Pancreas (tissue), 10 donors: ENCODE measurements around the gene ANTKMT. TPM values are rescaled to one million over a fixed set of nuclear protein-coding genes. Genes with fewer than 3 reads are reported as not detected.
A peak's percentile ranks its signal among the peaks of the same experiment; 100 is the strongest.
"Not testable (repeated sequence)": the region's sequence is repeated elsewhere in the genome, so short reads cannot be mapped to it uniquely, and the experiment has no call there.

ENCODE experiments used
- ATAC-seq, 4 donors: fragments of 200-7000 bp; cut with Tn5 transposase; one replicate each; pipeline versions ENCODE4 v1.8.0 to v1.9.1; 2020; ENCODE audit warnings: mild to moderate bottlenecking in 4 of 4, moderate library complexity in 4 of 4
- DNase-seq, 6 donors: peaks; one replicate each; pipeline ENCODE4 v3.0.0-alpha.2; 2020
- FAIRE-seq: peaks from 2 replicates; lab custom pipeline; 2012; peaks lifted over from hg19 to GRCh38; lab: Jason Lieb, UNC
- H3K27ac ChIP-seq, 4 donors: fragments of 200-600 bp; sonication (generic); 1 replicate in 3 of 4; 2 replicates in 1 of 4; pipeline versions ENCODE4 v1.5.0 to v1.8.0; 2020
- H3K27me3 ChIP-seq, 4 donors: fragments of 200-600 bp; one replicate each; pipeline ENCODE4 v1.8.0; 2021
- H3K36me3 ChIP-seq, 3 donors: fragments of 200-600 bp; sonication (generic) in 1 of 3; one replicate each; pipeline versions ENCODE4 v1.5.0 to v1.8.0; 2020 to 2021
- H3K4me1 ChIP-seq, 3 donors: fragments of 200-600 bp; one replicate each; pipeline ENCODE4 v1.8.0; 2021
- H3K4me3 ChIP-seq, 4 donors: fragments of 200-600 bp; sonication (generic) in 2 of 4; one replicate each; pipeline versions ENCODE4 v1.5.0 to v1.8.0; 2020 to 2021
- H3K9me3 ChIP-seq, 4 donors: fragments of 200-600 bp; one replicate each; pipeline ENCODE4 v1.8.0; 2021
- WGBS, 2 donors: extraction: QIAGEN DNeasy Blood & Tissue Kit; methylation state at CpG; one replicate each; pipeline ENCODE4 v1.1.7; 2013; 5-methylcytosine and 5-hydroxymethylcytosine counted together
- intact Hi-C, 3 donors: fragments of 100-400 bp; cut with DNase I; formaldehyde crosslinking; loops; one replicate each; pipeline versions ENCODE4 v1.11.1 to v1.14.2; 2022
- polyA plus RNA-seq, 2 donors: library from polyadenylated mRNA; stranded (reverse); fragments of 200-250 nt; gene quantifications; one replicate each; pipeline ENCODE4 v1.2.3, GENCODE V29; 2013
- total RNA-seq, 6 donors: library from RNA; stranded (reverse); fragmentation: NEBNext Ultra II Directional in 4 of 6; extraction: Animal tissue kit (Norgen Biotek cat#: 25700) in 4 of 6; gene quantifications; one replicate each; pipeline versions ENCODE4 v1.2.1 to v1.2.4, GENCODE V29; 2021 to 2023
- TF ChIP-seq, protein P1 (sequence below), 4 donors: fragments of 200-600 bp; sonication (generic) in 3 of 4; IDR thresholded peaks; one replicate each; pipeline versions ENCODE4 v1.5.0 to v1.8.0; 2021; ENCODE audit warnings: antibody characterized with exemption in 4 of 4
- donor health status: healthy with polysubstance abuse.
- donor health status: DM: no; HTN: no; CAD: no; lungs with moderate emphysema.
- donor health status: DM: no; HTN: no; CAD: no.
- donor health status: control.
- donor health status: control.
- donor health status: Bipolar disorder and iron deficiency.
- donor health status: DM: yes; HTN: yes; CAD: no.
- donor health status: DM: no; HTN: no; CAD: no.
- donor health status: DM: no; HTN: no; CAD: no.
- donor health status: DM: yes; HTN: yes; CAD: no.

ANTKMT gene
- total and polyA plus RNA-seq, 8 donors: 12.2 to 41.7 (median 22.1) TPM

DNA sequence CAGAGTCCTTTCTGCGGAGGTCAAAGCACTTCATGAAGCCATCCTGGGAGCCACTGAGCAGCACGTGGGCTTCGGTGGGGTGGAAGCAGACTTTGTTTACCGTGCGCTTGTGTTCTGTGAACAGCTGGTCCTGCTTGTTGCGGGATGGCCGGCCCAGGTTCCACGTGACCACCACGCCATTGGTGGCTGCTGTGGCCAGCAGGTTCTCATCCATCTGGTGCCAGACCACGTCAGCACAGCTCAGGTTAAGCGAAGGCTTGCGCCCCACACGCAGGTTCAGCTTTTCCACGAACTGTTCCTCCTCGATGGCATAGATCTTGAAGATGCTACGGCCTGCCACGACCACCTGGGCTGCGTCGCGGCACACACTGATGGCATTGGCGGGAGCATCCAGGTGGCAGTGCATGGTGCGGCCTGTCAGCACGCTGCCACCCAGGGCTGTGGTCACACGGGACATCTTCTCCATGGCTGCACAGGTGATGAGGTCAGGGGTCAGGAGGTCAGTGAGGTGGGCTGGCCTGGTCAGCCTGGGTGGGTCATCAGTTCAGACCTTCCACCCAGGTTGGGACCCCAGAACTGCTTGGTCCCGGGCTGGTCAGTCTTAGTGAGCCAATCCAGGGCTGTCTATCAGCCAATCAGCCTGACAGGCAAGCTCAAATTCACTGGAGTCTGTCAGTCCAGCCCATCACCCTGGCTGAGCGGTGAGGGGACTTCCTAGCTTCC is 31.6 kb upstream of the ANTKMT start:
- Histone ChIP-seq H3K4me3 (peak overlapping the region; percentile 56 to 95 (median 66)), H3K27ac (peak overlapping the region in 2 of 4 donors; percentile 44 to 51), H3K27me3 (no peaks in the 10 kb centered on the region), H3K4me1 (peaks cover 4 to 18% (median 17%) of the 10 kb centered on the region in 3 donors), H3K9me3 (no peaks in the 10 kb centered on the region), H3K36me3 (no peaks in the 10 kb centered on the region)
- TF ChIP-seq, protein P1, sequence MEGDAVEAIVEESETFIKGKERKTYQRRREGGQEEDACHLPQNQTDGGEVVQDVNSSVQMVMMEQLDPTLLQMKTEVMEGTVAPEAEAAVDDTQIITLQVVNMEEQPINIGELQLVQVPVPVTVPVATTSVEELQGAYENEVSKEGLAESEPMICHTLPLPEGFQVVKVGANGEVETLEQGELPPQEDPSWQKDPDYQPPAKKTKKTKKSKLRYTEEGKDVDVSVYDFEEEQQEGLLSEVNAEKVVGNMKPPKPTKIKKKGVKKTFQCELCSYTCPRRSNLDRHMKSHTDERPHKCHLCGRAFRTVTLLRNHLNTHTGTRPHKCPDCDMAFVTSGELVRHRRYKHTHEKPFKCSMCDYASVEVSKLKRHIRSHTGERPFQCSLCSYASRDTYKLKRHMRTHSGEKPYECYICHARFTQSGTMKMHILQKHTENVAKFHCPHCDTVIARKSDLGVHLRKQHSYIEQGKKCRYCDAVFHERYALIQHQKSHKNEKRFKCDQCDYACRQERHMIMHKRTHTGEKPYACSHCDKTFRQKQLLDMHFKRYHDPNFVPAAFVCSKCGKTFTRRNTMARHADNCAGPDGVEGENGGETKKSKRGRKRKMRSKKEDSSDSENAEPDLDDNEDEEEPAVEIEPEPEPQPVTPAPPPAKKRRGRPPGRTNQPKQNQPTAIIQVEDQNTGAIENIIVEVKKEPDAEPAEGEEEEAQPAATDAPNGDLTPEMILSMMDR (IDR thresholded peaks at IDR 0.05): no peak
- no peak for FAIRE-seq
- 68 to 70% methylated on average over 26 of the region's 26 CpGs for WGBS, 2 donors
- intact Hi-C loops: no loop called here
- no peak for DNase-seq
- no peak for ATAC-seq

DNA sequence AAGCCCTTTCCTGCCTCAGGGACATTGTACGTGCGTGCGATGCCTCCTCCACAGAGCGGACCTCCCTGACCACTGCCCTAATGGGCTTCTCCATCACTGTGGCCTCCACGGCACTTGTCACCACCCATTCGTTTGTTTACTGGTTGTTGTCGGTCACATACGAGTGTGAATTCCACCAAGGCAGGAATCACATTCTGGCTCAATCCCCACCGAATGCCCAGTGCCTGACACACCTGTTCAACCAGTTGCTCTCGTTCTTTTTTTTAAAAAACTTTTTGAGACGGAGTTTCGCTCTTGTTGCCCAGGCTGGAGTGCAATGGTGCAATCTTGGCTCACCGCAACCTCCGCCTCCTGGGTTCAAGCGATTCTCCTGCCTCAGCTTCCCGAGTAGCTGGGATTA is 29.7 kb upstream of the ANTKMT start:
- ATAC-seq, H3K9me3 ChIP-seq, DNase-seq, intact Hi-C loops, H3K27ac ChIP-seq, H3K27me3 ChIP-seq, FAIRE-seq, H3K36me3 ChIP-seq, H3K4me3 ChIP-seq: not testable (repeated sequence)
- 63 to 68% methylated on average over 16 of the region's 16 CpGs for WGBS, 2 donors
- peaks cover 4 to 28% (median 15%) of the 10 kb centered on the region in 3 donors for H3K4me1 ChIP-seq

DNA sequence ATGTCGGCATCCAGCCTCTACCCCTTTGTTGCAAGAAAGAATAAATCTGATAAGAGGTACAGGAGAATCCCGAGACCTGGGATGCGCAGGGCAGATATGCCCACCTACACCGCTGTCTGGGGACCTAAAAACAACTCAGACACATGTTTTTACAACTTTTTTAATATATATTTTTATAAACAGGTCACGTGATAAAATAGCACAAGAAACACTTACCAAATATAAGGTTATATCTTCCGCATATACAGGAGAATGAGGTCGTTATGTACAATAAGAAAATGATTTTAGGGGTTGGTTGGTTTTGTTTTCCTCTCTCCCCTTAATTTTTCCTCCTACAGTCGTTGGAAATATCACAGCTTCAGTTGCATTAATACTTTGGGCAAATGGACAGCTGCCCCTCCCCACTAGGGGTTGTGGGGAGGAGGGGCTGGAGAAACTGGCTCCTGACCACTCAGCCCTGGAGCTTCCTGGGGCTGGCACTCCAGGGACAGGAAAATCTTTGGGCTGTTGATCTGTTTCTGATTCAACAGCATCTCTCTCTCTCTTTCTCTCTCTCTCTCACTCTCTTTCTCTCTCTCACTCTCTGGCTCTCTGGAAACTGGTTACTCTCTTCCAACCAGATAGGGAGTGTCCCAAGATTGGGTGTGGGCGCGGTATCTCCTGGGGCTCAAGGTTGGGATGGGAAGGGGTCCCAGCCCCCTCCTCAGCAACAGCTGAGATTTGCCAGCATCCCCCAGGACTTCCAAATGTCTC is 28.4 kb upstream of the ANTKMT start:
- TF ChIP-seq, protein P1 (IDR thresholded peaks at IDR 0.05): no peak
- Histone ChIP-seq H3K36me3 (no peaks in the 10 kb centered on the region), H3K27me3 (peaks cover 0 to 9% (median 0%) of the 10 kb centered on the region in 4 donors), H3K9me3 (no peaks in the 10 kb centered on the region), H3K4me1 (peaks cover 4 to 28% (median 15%) of the 10 kb centered on the region in 3 donors), H3K4me3 (no peak overlapping the region), H3K27ac (no peak overlapping the region)
- FAIRE-seq (no peak), ATAC-seq (no peak), DNase-seq (no peak)
- intact Hi-C loops: no loop called here
- 49 to 59% methylated on average over 10 of the region's 10 CpGs for WGBS, 2 donors

DNA sequence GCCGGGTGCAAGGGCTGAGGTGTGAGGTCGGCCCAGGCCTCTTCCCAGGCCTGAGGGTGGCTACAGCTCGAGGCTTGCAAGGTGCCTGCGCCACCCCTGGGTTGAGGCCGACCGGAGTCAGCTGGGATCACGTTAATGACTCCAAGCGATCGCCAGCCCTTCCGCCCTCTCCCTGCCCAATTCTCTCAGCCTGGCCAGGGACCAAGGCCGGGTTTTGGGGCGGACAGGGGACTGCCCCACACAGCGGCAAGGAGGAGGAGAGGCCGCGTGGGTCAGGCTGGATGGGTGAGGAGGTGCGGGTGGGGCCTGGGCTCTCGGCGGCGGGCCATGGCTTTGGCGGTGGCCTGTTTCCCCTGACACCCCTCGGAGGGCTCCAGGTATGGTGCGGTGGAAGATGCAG is 27.6 kb upstream of the ANTKMT start:
- Histone ChIP-seq H3K27me3 (peaks cover 0 to 9% (median 0%) of the 10 kb centered on the region in 4 donors), H3K27ac (no peak overlapping the region), H3K4me3 (no peak overlapping the region), H3K36me3 (no peaks in the 10 kb centered on the region), H3K9me3 (no peaks in the 10 kb centered on the region), H3K4me1 (peaks cover 4 to 28% (median 15%) of the 10 kb centered on the region in 3 donors)
- ATAC-seq (no peak), DNase-seq (no peak), FAIRE-seq (no peak)
- WGBS, 2 donors: 36 to 52% methylated on average over 21 to 22 of the region's 22 CpGs
- TF ChIP-seq, protein P1 (IDR thresholded peaks at IDR 0.05): no peak
- intact Hi-C loops: no loop called here

DNA sequence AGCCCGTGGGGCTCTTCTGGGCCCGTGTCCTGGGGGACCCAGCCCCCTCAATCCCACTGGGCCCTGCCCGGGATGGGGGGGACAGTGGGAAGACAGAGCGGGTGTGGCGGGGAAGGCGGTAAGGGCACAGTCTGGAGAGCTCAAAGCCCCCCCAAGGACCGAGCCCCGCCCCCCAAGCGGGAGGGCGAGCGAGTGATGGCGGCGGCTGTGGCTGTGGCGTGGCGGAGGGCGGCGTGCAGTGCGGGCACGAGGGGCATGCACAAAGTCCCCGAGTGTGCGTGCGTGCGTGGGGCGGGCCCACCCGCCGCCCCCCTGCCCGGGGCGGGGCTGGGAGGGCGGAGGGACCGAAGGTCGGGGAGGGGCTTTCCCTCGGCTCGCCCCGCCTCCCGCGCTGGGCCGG is 27.2 kb upstream of the ANTKMT start:
- intact Hi-C loops: no loop called here
- no peak overlapping the region for H3K27ac ChIP-seq
- TF ChIP-seq, protein P1 (IDR thresholded peaks at IDR 0.05): no peak
- ATAC-seq: no peak
- 10 to 25% methylated on average over 26 to 37 of the region's 37 CpGs for WGBS, 2 donors
- H3K36me3 ChIP-seq: no peaks in the 10 kb centered on the region
- no peak for FAIRE-seq
- H3K9me3 ChIP-seq: no peaks in the 10 kb centered on the region
- H3K4me3 ChIP-seq: peak overlapping the region in 1 of 4 donors; percentile 10
- peaks cover 0 to 9% (median 0%) of the 10 kb centered on the region in 4 donors for H3K27me3 ChIP-seq
- H3K4me1 ChIP-seq: peaks cover 4 to 28% (median 15%) of the 10 kb centered on the region in 3 donors
- no peak for DNase-seq
